ENCODE results near the gene FBXL7.

Gene FBXL7

GRCh38 chr5:15502208-15502607 lies 2.2 kb downstream of the FBXL7 start:
- peak; percentile 22 for DNase-seq

DNA sequence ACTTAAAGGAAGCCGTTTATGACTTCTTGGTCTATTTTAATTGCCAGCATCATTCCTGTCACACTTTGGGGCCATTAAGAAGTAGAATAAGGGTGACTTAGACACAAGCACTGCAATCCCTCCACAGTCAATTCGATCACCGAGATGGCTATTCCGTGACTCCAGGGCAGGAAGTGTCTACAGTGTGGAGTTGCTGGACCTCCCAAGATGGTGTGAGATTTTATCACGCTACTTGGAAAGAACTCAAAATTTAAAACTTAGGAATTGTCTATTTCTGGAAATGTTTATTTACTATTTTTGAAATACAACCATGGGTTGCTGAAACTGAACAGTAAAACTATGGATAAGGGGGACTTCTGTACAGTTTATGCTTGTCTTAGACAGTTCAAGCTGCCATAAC lies 6.2 kb downstream of the FBXL7 start:
- no peak for DNase-seq

DNA sequence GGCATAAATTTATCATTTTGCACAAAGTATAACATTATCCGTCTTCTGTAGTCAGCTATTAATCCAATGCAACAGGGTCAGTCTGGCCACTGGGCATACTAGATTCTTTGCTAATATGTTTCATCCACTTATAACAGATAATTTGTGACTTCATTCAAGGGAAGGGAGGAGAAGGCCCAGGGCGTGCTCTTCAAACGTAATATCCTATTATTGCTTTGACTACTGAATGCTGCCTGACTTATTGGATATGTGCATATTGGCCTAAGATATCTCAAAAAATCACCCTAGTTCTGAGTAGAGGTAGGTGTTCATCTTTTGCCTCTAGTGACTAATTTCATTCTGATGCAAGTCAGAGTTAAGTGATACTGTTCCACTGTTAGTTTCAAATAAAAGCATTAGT lies 6.9 kb downstream of the FBXL7 start:
- DNase-seq, result no peak

DNA sequence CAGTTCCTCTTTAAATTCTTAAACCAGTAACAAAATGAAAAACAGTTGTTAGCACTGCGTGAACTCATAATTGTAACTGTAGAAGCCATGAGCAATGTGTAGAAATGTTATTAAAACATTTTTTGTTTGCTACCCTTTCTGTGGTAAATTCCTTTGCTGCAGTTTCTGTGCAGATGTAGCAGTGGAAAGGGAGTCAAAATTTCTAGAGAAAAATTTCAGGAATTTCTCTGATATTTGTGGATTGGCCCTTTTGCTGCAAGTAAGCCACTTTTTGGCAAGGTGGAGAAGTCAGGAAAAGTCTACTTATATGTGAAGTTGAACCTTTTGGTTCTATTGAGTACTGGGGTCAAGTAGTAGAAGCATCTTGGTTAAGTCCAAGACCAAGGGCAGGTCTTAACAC lies 10.1 kb downstream of the FBXL7 start:
- DNase-seq, result no peak

GRCh38 chr5:15510831-15511230 lies 10.9 kb downstream of the FBXL7 start:
- DNase-seq, result no peak

DNA sequence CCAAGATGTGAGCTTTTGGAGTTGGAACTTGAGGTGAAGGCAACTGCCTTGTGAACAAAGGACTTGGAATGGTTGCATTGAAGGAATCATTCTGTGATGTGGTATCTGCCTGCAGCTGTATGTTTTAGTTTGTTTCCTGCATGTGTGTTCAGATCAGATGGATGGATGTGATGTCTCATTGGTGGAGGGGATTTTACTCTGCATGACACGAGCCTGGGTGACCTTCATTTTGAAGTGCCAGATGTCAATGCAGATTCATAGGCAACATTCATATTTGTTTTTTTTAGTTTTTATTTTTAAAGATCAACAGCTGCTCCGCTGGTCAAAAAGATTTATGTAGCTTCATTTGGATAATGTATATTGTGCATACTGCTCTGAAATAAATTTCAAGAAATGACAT lies 13.5 kb downstream of the FBXL7 start:
- no peak for DNase-seq

- no peak for DNase-seq
Measured at GRCh38 chr5:15513911-15514310, 13.9 kb downstream of the FBXL7 start.

DNA sequence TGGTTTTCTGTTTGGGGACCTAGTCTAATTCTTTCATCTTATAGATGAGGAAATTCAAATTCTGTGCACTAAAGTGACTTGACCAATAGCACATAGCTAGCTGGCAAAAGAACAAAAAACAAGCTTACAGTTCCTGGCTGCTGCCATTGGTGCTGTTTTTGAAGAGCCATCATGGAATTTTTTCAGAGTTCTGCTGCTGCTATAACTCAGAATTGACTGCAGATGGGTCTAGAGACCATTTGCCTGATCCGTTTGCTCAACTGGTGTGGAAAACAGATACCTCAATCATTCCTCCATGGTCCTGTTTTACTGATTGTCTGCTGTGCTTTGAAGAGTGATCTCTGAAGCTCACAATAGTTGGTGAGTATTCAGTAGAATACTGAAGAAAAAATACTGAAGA lies 15.2 kb downstream of the FBXL7 start:
- no peak for DNase-seq

DNA sequence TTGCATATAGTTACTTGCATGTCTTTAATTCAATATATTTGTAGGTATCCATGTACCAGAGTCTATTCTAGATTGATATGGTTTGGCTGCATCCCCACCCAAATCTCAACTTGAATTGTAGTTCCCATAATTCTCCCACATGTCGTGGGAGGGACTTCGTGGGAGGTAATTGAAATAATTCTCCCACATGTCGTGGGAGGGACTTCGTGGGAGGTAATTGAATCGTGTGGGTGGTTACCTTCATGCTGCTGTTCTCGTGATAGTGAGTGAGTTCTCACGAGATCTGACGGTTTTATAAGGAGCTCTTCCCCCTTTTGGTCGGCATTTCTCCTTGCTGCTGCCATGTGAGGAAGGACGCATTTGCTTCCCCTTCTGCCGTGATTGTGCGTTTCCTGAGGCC lies 16.5 kb downstream of the FBXL7 start:
- no peak for DNase-seq

DNA sequence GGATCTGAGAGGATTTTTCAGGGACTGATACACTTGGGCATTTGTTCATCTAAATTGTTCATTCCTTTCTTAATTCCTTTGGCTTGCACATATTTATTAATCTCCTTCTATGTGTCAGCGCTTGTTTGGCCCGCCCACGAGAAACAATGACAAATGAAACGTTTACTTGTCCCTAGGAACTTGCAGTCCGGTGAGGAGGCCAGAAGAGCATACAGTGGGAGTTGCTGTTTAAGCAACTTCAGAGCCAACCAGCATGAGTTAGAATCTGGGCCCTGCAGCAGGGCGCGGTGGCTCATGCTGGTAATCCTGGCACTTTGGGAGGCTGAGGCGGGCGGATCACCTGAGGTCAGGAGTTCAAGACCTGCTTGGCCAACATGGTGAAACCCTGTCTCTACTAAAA lies 18.8 kb downstream of the FBXL7 start:
- DNase-seq, result no peak

DNA sequence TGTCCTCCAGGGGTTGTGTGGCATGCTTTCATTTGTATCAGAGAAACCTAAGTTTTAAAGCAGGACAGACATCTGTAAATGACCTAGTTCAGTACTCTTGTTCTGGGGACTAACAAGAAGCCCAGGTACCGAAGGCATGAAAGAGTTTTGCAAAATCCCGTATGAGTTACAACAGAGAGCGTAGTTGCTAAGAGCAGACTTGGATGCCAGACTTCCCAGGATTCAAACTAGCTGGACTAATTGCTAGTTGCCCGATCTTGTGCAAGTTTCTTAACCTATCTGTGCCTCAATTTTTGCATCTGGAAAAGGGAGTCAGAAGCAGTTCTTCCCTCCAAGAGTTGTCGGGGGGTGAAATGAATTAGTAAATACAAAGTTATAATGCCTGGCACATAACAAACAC lies 20.9 kb downstream of the FBXL7 start:
- DNase-seq, result no peak

DNA sequence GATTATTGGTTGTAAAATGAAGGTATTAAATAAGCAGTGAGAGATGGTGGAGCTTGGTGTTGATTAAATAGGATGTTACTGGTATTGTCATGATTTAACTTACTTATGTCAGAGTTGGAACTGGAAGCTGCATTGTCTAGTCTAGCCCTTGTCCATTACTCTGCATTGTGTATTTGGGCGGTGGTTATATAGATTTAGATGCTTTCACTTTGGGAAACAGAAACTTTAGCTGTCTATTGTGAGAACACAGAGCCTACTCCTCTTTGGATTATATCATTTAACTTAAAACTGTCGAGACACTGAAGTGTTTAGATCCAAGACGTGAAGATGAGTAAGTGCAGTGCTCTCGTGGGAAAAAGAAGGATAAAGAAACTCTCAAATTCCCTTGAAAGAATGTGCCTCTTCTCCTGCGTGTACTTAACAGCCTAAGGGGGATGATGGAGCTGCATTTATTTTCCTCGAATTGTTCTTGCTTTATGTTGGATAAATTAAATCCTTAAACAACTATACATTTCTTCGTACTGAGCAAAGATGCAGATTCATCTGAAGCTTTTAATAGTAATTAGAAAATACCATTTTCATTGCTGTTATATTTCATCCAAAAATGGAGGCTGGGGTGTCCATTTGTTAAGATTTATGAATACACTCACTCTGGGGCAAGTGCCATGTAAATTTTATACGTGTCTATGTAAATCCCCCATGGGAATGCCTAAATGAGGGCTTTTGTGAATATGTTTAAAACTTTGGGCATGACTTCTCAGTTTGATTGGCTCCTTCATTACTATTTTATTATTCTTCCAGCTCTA lies 21.6 kb downstream of the FBXL7 start:
- DNase-seq, result no peak

DNA sequence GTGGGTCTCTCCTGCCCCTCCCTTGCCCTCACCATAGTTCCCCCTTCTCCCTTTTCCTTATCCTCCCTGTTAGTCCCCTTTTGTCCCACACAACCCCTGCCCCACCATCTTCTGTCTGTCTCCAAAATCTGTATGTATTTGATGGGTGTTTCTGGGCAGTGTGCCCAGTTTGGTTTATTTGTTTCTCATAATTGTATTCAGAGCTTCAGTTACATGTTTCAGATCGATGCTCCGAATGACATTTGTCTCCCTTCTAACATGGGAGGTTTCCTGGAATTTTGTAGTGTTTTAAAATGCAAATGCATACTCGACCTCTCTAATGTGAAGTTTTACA lies 22.2 kb downstream of the FBXL7 start:
- no peak for DNase-seq

- no peak for DNase-seq
Measured at GRCh38 chr5:15524712-15525111, 24.7 kb downstream of the FBXL7 start.

DNA sequence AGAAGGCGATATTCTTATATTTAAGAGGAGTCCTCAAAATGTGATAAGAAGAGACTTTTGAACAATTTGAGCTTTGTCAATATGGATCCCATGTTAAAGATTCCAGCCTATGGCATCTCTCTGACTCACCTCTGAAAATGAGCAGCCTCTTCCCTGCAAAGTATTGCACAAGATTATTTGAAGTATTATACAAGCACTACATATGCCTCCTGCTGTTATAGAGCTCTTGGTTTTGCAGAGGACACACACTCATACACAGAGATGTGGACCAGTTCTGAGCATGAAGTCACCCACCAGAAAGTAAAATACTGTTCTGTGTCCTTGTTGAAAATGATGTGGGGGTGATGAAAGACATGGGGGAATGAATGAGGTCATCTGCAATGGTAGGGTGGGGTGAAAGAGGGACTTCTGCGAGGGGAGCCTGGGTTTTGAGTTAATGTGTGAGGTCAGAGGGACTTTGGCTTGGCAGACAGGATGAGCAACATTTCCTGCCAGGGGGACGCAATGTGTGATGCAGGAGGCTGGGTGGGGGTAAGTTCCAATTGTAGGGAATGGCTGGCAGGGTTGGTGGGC lies 25.8 kb downstream of the FBXL7 start:
- DNase-seq, result peak; percentile 14

- no peak for DNase-seq
Measured at GRCh38 chr5:15526413-15526812, 26.4 kb downstream of the FBXL7 start.

DNA sequence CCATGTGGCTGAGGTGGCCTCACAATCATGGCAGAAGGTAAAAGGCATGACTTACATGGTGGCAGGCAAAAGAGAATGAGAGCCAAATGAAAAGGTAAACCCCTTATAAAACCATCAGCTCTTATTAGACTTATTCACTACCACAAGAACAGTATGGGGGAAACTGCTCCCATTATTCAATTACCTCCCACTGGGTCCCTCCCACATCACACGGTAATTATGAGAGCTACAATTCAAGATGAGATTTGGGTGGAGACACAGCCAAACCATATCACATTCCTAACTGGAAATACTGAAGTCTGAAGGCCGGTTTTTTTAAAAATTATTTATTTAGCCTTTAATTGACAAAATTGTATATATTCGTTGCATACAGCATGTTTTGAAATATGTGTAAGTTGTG lies 28.5 kb downstream of the FBXL7 start:
- no peak for DNase-seq

- no peak for DNase-seq
Measured at GRCh38 chr5:15529013-15529412, 29.0 kb downstream of the FBXL7 start.

- peak; percentile 64 for DNase-seq
Measured at GRCh38 chr5:15529821-15530220, 29.8 kb downstream of the FBXL7 start.

DNA sequence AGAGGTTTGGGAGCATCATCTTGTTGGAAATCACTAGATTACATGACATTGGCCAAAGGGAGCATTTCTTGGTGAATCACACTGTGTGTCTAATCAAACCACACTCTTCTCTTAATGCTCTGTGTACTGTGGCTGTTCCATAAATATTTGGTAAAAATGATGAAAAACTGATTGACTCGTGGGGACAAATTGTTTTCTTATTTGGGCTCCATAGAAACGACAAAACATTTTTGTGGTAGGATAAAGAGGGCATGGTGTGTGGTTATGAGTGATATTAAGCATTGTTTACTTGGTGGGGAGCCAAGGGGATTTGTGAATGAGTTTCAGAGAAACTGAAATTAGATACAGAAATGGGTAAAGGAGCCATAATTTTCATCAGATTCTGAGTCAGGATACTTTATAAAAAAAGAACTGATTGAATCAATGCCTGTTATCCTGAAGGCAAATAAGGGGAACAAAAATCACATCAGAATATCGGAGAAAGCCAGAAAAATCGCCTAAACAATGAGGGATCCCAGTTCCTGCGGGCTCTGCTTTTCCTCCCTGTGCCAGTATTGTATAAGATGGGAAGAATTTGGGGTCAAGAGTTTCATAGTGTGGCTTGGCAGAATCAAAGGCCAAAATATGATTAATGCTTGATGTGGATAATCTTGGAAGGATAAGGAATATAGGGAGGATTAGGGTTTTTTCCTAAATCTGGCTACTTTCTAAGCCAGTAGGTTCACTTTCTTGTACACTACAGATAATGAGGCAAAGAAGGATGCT lies 33.3 kb downstream of the FBXL7 start:
- DNase-seq, result peak; percentile 56

DNA sequence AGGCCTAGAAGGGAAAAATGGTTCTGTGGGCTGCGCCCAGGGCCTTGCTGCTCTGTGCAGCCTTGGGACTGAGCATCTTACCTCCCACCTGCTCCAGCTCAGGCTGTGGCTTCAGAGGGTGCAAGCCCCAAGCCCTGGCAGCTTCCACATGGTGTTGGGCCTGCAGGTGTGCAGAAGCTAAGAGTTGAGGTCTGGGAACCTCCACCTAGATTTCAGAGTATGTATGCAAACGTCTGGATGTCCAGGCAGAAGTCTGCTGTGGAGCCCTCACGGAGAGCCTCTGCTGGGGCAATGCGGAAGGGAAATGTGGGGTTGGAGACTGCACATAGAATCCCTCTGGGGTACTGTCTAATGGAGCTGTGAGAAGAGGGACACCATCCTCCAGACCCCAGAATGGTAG lies 36.0 kb downstream of the FBXL7 start:
- no peak for DNase-seq

DNA sequence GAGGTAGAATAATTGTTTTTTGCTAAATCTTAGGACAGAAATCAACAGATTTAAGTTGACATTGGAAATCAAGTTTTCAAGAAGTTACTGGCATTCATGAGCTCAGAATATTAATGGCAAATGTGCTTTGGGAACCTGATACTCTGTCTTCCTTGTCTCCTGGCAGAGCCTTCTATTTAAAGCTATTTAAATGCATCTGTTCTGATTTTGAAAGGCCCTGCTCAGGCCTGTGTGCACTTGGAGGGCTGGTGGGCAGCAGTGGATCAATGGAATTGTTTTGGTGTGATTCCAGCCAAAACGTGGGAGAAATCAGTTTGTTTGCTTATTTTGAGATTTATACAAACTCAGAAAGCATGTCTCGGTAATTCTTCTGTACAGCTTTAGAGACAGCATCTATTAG lies 38.5 kb downstream of the FBXL7 start:
- DNase-seq, result no peak

- DNase-seq, result no peak
Measured at GRCh38 chr5:15539951-15540350, 40.0 kb downstream of the FBXL7 start.

GRCh38 chr5:15544039-15544438 lies 44.1 kb downstream of the FBXL7 start:
- peak; percentile 28 for DNase-seq

Measured in NCI-H226 (cell line).